ENCODE data around the gene MGST2. TPM values are rescaled to one million over a fixed set of nuclear protein-coding genes. Genes with fewer than 3 reads are reported as not detected.

MGST2 gene
- polyA plus RNA-seq, 1 donor from 2014 or later, result 2.0 TPM

- Histone ChIP-seq H3K4me3 (ENCODE audit: low read length) (peak overlapping the region; percentile 68), H3K27me3 (ENCODE audit: insufficient read depth, low read depth, low read length) (no peaks in the 10 kb centered on the region), H3K79me2 (replicated peaks; ENCODE audit: insufficient read depth, low read length) (no peaks in the 10 kb centered on the region), H2AFZ (ENCODE audit: low read depth, low read length) (no peak overlapping the region), H3K36me3 (ENCODE audit: insufficient read depth, low read length) (no peaks in the 10 kb centered on the region), H4K20me1 (ENCODE audit: insufficient read depth) (no peaks in the 10 kb centered on the region), H3F3A (ENCODE audit: insufficient read depth, low read length, poor library complexity, severe bottlenecking) (peaks cover 9% of the 10 kb centered on the region), H3K4me2 (ENCODE audit: low read length) (peak overlapping the region; percentile 76), H3K27ac (ENCODE audit: low read length) (peak overlapping the region; percentile 99), H3K9me3 (ENCODE audit: low read length) (no peaks in the 10 kb centered on the region), H3K9ac (ENCODE audit: low read length) (peak overlapping the region; percentile 94), H3K9me2 (ENCODE audit: insufficient read depth, low read length) (no peaks in the 10 kb centered on the region)
- TF ChIP-seq, protein P1, sequence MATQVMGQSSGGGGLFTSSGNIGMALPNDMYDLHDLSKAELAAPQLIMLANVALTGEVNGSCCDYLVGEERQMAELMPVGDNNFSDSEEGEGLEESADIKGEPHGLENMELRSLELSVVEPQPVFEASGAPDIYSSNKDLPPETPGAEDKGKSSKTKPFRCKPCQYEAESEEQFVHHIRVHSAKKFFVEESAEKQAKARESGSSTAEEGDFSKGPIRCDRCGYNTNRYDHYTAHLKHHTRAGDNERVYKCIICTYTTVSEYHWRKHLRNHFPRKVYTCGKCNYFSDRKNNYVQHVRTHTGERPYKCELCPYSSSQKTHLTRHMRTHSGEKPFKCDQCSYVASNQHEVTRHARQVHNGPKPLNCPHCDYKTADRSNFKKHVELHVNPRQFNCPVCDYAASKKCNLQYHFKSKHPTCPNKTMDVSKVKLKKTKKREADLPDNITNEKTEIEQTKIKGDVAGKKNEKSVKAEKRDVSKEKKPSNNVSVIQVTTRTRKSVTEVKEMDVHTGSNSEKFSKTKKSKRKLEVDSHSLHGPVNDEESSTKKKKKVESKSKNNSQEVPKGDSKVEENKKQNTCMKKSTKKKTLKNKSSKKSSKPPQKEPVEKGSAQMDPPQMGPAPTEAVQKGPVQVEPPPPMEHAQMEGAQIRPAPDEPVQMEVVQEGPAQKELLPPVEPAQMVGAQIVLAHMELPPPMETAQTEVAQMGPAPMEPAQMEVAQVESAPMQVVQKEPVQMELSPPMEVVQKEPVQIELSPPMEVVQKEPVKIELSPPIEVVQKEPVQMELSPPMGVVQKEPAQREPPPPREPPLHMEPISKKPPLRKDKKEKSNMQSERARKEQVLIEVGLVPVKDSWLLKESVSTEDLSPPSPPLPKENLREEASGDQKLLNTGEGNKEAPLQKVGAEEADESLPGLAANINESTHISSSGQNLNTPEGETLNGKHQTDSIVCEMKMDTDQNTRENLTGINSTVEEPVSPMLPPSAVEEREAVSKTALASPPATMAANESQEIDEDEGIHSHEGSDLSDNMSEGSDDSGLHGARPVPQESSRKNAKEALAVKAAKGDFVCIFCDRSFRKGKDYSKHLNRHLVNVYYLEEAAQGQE (IDR thresholded peaks at IDR 0.05; ENCODE audit: borderline replicate concordance), result no peak
- TF ChIP-seq EZH2 (IDR thresholded peaks at IDR 0.05; ENCODE audit: borderline replicate concordance, insufficient read depth, low read length, poor library complexity, severe bottlenecking), result no peak
- no peak for TF ChIP-seq CTCF (IDR thresholded peaks at IDR 0.05; ENCODE audit: poor library complexity, severe bottlenecking)
- no peak for TF ChIP-seq SMC3 (conservative IDR thresholded peaks at IDR 0.05; ENCODE audit: poor library complexity)
- TF ChIP-seq POLR2AphosphoS5 (IDR thresholded peaks at IDR 0.05), result no peak
- TF ChIP-seq EP300 (conservative IDR thresholded peaks at IDR 0.05; ENCODE audit: poor library complexity, severe bottlenecking), result no peak
- no peak for TF ChIP-seq MXI1 (conservative IDR thresholded peaks at IDR 0.05; ENCODE audit: poor library complexity, severe bottlenecking)
- TF ChIP-seq RAD21 (conservative IDR thresholded peaks at IDR 0.05), result no peak
- TF ChIP-seq TAF1 (IDR thresholded peaks at IDR 0.05; ENCODE audit: low read depth), result no peak
These were observed 68.7 kb downstream of the MGST2 start for GRCh38 chr4:139734201-139734874.

- no peaks in the 10 kb centered on the region for H3K9me3 ChIP-seq (ENCODE audit: low read length)
- H3K27me3 ChIP-seq (ENCODE audit: insufficient read depth, low read depth, low read length), result no peaks in the 10 kb centered on the region
- H3F3A ChIP-seq (ENCODE audit: insufficient read depth, low read length, poor library complexity, severe bottlenecking), result peaks cover 9% of the 10 kb centered on the region
- no peaks in the 10 kb centered on the region for H3K9me2 ChIP-seq (ENCODE audit: insufficient read depth, low read length)
- peak overlapping the region; percentile 81 for H3K4me2 ChIP-seq (ENCODE audit: low read length)
- H3K36me3 ChIP-seq (ENCODE audit: insufficient read depth, low read length), result no peaks in the 10 kb centered on the region
- no peak overlapping the region for H2AFZ ChIP-seq (ENCODE audit: low read depth, low read length)
- no peaks in the 10 kb centered on the region for H4K20me1 ChIP-seq (ENCODE audit: insufficient read depth)
- H3K79me2 ChIP-seq (replicated peaks; ENCODE audit: insufficient read depth, low read length), result no peaks in the 10 kb centered on the region
- TF ChIP-seq RAD21 (conservative IDR thresholded peaks at IDR 0.05) (peak; percentile 100), POLR2AphosphoS5 (IDR thresholded peaks at IDR 0.05) (peak; percentile 95), MXI1 (conservative IDR thresholded peaks at IDR 0.05; ENCODE audit: poor library complexity, severe bottlenecking) (peak; percentile 81), EP300 (conservative IDR thresholded peaks at IDR 0.05; ENCODE audit: poor library complexity, severe bottlenecking) (peak; percentile 98), SMC3 (conservative IDR thresholded peaks at IDR 0.05; ENCODE audit: poor library complexity) (peak; percentile 99), TAF1 (IDR thresholded peaks at IDR 0.05; ENCODE audit: low read depth) (peak; percentile 4), CTCF (IDR thresholded peaks at IDR 0.05; ENCODE audit: poor library complexity, severe bottlenecking) (peak; percentile 92), EZH2 (IDR thresholded peaks at IDR 0.05; ENCODE audit: borderline replicate concordance, insufficient read depth, low read length, poor library complexity, severe bottlenecking) (no peak)
- TF ChIP-seq, protein P1 (IDR thresholded peaks at IDR 0.05; ENCODE audit: borderline replicate concordance), result peak; percentile 73
- peak overlapping the region; percentile 94 for H3K9ac ChIP-seq (ENCODE audit: low read length)
- H3K4me3 ChIP-seq (ENCODE audit: low read length), result peak overlapping the region; percentile 68
- H3K27ac ChIP-seq (ENCODE audit: low read length), result peak overlapping the region; percentile 99
These were observed 69.3 kb downstream of the MGST2 start for GRCh38 chr4:139734875-139735380.

Data from neural cell (in vitro differentiated cells).